ENCODE results near the gene HS3ST5. TPM values are rescaled to one million over a fixed set of nuclear protein-coding genes. Genes with fewer than 3 reads are reported as not detected.

HS3ST5 gene
- total and polyA plus RNA-seq, 7 donors: 0.01 to 2.9 (median 0.25) TPM

GRCh38 chr6:114176726-114177125 lies 166.1 kb downstream of the HS3ST5 start:
- no peak overlapping the region for H3K27ac ChIP-seq
- no peaks in the 10 kb centered on the region for H3K9me3 ChIP-seq
- no peak for ATAC-seq
- WGBS, 3 donors: 68 to 73% (median 69%) methylated on average over 2 of the region's 2 CpGs
- no peak for DNase-seq
- TF ChIP-seq CTCF (IDR thresholded peaks at IDR 0.05): no peak
- intact Hi-C loops (cut with DNase I): no loop called here
- H3K4me1 ChIP-seq: no peaks in the 10 kb centered on the region
- H3K27me3 ChIP-seq (ENCODE audit: insufficient read depth in 3 of 3, low read length in 2 of 3): no peaks in the 10 kb centered on the region
- no peaks in the 10 kb centered on the region for H3K36me3 ChIP-seq (ENCODE audit: insufficient read depth in 1 of 2, low read depth in 1 of 2)
- H3K4me3 ChIP-seq: no peak overlapping the region

- Histone ChIP-seq H3K9me3 (no peaks in the 10 kb centered on the region), H3K27ac (no peak overlapping the region), H3K4me3 (no peak overlapping the region), H3K27me3 (ENCODE audit: insufficient read depth in 3 of 3, low read length in 2 of 3) (no peaks in the 10 kb centered on the region), H3K36me3 (ENCODE audit: insufficient read depth in 1 of 2, low read depth in 1 of 2) (no peaks in the 10 kb centered on the region), H3K4me1 (no peaks in the 10 kb centered on the region)
- TF ChIP-seq CTCF (IDR thresholded peaks at IDR 0.05): no peak
- intact Hi-C loops (cut with DNase I): loop anchor here in 1 of 2 donors (5.0 kb wide), 1 partner anchor 130 kb away; no protein-coding TSS in a partner anchor
- WGBS, 3 donors: 58 to 77% (median 60%) methylated on average over 1 of the region's 1 CpG
- ATAC-seq (no peak), DNase-seq (no peak)
These were observed 170.1 kb downstream of the HS3ST5 start for GRCh38 chr6:114172576-114173260.

- no peak overlapping the region for H3K27ac ChIP-seq
- TF ChIP-seq CTCF (IDR thresholded peaks at IDR 0.05): no peak
- no peaks in the 10 kb centered on the region for H3K9me3 ChIP-seq
- intact Hi-C loops (cut with DNase I): loop anchor here in 1 of 2 donors (5.0 kb wide), 1 partner anchor 131 kb away; no protein-coding TSS in a partner anchor
- no peak overlapping the region for H3K4me3 ChIP-seq
- H3K4me1 ChIP-seq: no peaks in the 10 kb centered on the region
- no peaks in the 10 kb centered on the region for H3K27me3 ChIP-seq (ENCODE audit: insufficient read depth in 3 of 3, low read length in 2 of 3)
- DNase-seq (no peak), ATAC-seq (no peak)
- 95 to 98% (median 98%) methylated on average over 4 of the region's 4 CpGs for WGBS, 3 donors
- H3K36me3 ChIP-seq (ENCODE audit: insufficient read depth in 1 of 2, low read depth in 1 of 2): no peaks in the 10 kb centered on the region
These were observed 171.3 kb downstream of the HS3ST5 start for GRCh38 chr6:114171473-114171872.

GRCh38 chr6:114170958-114171387 lies 171.8 kb downstream of the HS3ST5 start:
- DNase-seq: no peak

More at GRCh38 chr6:114170958-114171387, 171.8 kb downstream of the HS3ST5 start:
- Histone ChIP-seq H3K27ac (no peak overlapping the region), H3K9me3 (no peaks in the 10 kb centered on the region), H3K27me3 (ENCODE audit: insufficient read depth in 3 of 3, low read length in 2 of 3) (no peaks in the 10 kb centered on the region), H3K36me3 (ENCODE audit: insufficient read depth in 1 of 2, low read depth in 1 of 2) (no peaks in the 10 kb centered on the region), H3K4me1 (no peaks in the 10 kb centered on the region), H3K4me3 (no peak overlapping the region)
- 83 to 91% (median 88%) methylated on average over 1 of the region's 1 CpG for WGBS, 3 donors
- ATAC-seq: no peak
- no peak for TF ChIP-seq CTCF (IDR thresholded peaks at IDR 0.05)
- intact Hi-C loops (cut with DNase I): loop anchor here in 1 of 2 donors (5.0 kb wide), 1 partner anchor 131 kb away; no protein-coding TSS in a partner anchor

All from psoas muscle (tissue), 8 donors.